DOHH2 (cell line): ENCODE results near the gene ATP8B4.

Source experiments
- EZH2phosphoT487 ChIP-seq: fragments of 200-600 bp; sonication (generic); IDR thresholded peaks from 2 replicates; pipeline ENCODE4 v1.6.1; 2017; ENCODE audit warnings: borderline replicate concordance, mild to moderate bottlenecking, antibody characterized with exemption, low read length, moderate library complexity, mixed read lengths
- TF ChIP-seq, protein P1 (sequence below): fragments of 200-600 bp; sonication (generic); IDR thresholded peaks from one replicate; pipeline ENCODE4 v1.5.1; 2014; ENCODE audit warnings: antibody characterized with exemption, mild to moderate bottlenecking, low read depth, low read length; ENCODE audit not compliant: poor library complexity, severe bottlenecking

DNA sequence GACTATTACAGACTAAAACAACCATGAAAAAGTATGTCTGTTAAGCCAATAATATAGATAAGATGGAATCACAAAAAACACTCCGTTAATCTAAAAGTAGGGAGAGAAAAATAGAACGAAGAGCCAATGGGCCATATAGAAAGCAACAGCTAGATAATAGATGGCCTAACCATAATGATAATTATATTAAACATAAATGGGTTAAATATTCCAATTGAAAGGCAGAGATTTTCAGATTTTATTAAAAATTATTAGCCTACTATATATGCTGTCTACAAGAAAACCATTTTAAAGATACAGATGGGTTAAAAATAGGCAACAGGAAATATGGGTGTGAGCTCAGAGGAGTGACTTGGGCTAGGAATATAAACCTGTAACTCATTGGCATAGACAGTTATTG is 76.3 kb downstream of the ATP8B4 start:
- TF ChIP-seq, protein P1, sequence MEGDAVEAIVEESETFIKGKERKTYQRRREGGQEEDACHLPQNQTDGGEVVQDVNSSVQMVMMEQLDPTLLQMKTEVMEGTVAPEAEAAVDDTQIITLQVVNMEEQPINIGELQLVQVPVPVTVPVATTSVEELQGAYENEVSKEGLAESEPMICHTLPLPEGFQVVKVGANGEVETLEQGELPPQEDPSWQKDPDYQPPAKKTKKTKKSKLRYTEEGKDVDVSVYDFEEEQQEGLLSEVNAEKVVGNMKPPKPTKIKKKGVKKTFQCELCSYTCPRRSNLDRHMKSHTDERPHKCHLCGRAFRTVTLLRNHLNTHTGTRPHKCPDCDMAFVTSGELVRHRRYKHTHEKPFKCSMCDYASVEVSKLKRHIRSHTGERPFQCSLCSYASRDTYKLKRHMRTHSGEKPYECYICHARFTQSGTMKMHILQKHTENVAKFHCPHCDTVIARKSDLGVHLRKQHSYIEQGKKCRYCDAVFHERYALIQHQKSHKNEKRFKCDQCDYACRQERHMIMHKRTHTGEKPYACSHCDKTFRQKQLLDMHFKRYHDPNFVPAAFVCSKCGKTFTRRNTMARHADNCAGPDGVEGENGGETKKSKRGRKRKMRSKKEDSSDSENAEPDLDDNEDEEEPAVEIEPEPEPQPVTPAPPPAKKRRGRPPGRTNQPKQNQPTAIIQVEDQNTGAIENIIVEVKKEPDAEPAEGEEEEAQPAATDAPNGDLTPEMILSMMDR = no peak
- TF ChIP-seq EZH2phosphoT487 = no peak
